A549 (cell line): Measurements from ENCODE around the gene PTTG2.

ENCODE experiments used
- ATOH8 ChIP-seq: fragments of 250-450 bp; sonication (Bioruptor Pico); IDR thresholded peaks from 2 replicates; pipeline ENCODE4 v1.5.0; 2020; ENCODE audit warnings: low read depth, mild to moderate bottlenecking, moderate library complexity
- CHD2 ChIP-seq: fragments of 150-350 bp; IDR thresholded peaks from 2 replicates; pipeline ENCODE4 v1.6.1; 2014; ENCODE audit warnings: low read length; ENCODE audit not compliant: partially characterized antibody
- CHD4 ChIP-seq: fragments of 200-600 bp; sonication (generic); IDR thresholded peaks from 2 replicates; pipeline ENCODE4 v1.6.1; 2016; ENCODE audit warnings: antibody characterized with exemption, mild to moderate bottlenecking, borderline replicate concordance
- CTCF ChIP-seq: fragments of >200 bp; sonication (Bioruptor Twin); formaldehyde crosslinking; IDR thresholded peaks from 3 replicates; pipeline ENCODE4 v1.5.1; 2016
- EHMT2 ChIP-seq: fragments of 200-600 bp; sonication (generic); IDR thresholded peaks from 2 replicates; pipeline ENCODE4 v1.6.1; 2016; ENCODE audit warnings: antibody characterized with exemption, low read depth, mild to moderate bottlenecking, moderate library complexity
- EP300 ChIP-seq, 2 experiments: fragments of >200 bp; sonication (Bioruptor Twin); formaldehyde crosslinking; IDR thresholded peaks; 2 replicates in 1 of 2; 3 replicates in 1 of 2; pipeline ENCODE4 v1.6.1; 2016 to 2017
- JUNB ChIP-seq: fragments of >200 bp; sonication (Bioruptor Twin); formaldehyde crosslinking; IDR thresholded peaks from 2 replicates; pipeline ENCODE4 v1.6.1; 2016
- MAZ ChIP-seq: fragments of 150-350 bp; IDR thresholded peaks from 2 replicates; pipeline ENCODE4 v1.6.1; 2014; ENCODE audit warnings: antibody characterized with exemption, low read depth, low read length, borderline replicate concordance
- NR3C1 ChIP-seq: fragments of >200 bp; sonication (Bioruptor Twin); formaldehyde crosslinking; IDR thresholded peaks from 3 replicates; pipeline ENCODE4 v1.6.1; 2017
- POLR2A ChIP-seq: IDR thresholded peaks from 2 replicates; pipeline ENCODE4 v1.6.1; 2012; ENCODE audit warnings: mild to moderate bottlenecking, low read length
- RCOR1 ChIP-seq: fragments of 150-350 bp; IDR thresholded peaks from 2 replicates; pipeline ENCODE4 v1.6.1; 2014; ENCODE audit warnings: antibody characterized with exemption, low read length, low read depth
- RFX5 ChIP-seq: fragments of 450-650 bp; IDR thresholded peaks from 2 replicates; pipeline ENCODE4 v1.7.1; 2014; ENCODE audit warnings: antibody characterized with exemption, mild to moderate bottlenecking, moderate library complexity

DNA sequence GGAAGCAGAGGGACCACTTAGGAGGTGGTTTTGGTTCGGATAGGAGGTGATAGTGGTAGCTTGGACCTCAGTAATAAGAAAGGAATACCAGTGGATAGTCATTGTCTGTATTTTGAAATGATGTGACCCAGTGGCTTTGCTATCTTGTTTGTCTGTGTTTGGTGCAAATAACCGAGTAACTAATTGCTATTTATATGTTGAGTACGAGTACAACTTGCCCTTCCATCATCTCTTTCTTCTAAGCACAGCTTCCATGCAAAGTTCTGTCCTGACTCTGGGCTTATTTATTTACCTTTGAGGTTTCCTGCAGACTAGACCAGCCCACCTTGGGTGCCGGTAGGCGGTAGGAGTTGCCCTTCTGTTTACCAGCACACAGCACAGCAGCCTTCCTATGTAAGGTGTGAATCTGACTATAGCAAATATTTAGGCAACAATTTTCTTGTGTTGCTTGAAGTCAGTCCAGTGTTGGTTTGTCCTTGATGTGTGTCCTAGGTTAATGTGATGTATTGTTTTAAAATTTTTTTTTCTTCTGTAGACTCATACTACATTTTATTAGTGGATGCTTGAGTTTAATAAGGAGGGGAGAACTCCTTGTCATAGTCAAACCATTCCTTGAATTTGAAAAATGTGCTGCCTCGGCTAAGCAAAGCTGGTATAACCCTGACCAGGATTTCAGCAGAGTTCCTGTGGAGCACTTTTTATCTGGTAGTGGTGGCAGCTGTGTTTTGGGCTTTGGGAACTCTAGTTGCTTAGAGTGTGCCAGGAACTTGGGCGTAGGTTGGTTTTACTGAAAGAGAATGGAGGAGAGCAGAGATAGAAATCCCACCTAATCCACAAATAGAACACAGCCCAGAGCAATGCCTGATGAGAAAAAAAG is 21.9 kb downstream of the PTTG2 start:
- TF ChIP-seq EP300 (IDR thresholded peaks at IDR 0.05), result no peak
- no peak for TF ChIP-seq JUNB
- no peak for TF ChIP-seq NR3C1
- TF ChIP-seq CTCF, result no peak
- no peak for TF ChIP-seq ATOH8 (CRISPR knock-in tag)
- no peak for TF ChIP-seq EHMT2
- TF ChIP-seq RFX5, result no peak
- no peak for TF ChIP-seq POLR2A
- TF ChIP-seq CHD4, result no peak
- TF ChIP-seq CHD2, result no peak
- no peak for TF ChIP-seq MAZ
- TF ChIP-seq RCOR1, result no peak
